ENCODE data around the gene RAET1G.

The RAET1G gene

GRCh38 chr6:149891259-149891658 is 31.7 kb downstream of the RAET1G start:
- no CpG with 5 or more reads among the region's 3 CpGs for WGBS (ENCODE audit: extremely low coverage, insufficient coverage, insufficient read length)

GRCh38 chr6:149890629-149891045 is 32.3 kb downstream of the RAET1G start:
- Histone ChIP-seq H4K8ac (ENCODE audit: low read depth, low read length) (no peak overlapping the region), H3K4me3 (ENCODE audit: low read depth, low read length) (no peak overlapping the region), H2AFZ (ENCODE audit: insufficient read depth, low read length, poor library complexity) (no peak overlapping the region), H3K9me3 (ENCODE audit: insufficient read depth, low read depth, low read length) (no peaks in the 10 kb centered on the region), H3K23ac (ENCODE audit: low read length) (no peak overlapping the region), H2AK5ac (ENCODE audit: low read length) (no peak overlapping the region), H3K18ac (ENCODE audit: low read length) (no peak overlapping the region), H3K79me2 (ENCODE audit: control insufficient read depth, insufficient read depth, low read length, poor library complexity) (no peaks in the 10 kb centered on the region), H2BK120ac (ENCODE audit: insufficient read depth, low read length, poor library complexity) (no peak overlapping the region), H3K9ac (ENCODE audit: low read length) (no peak overlapping the region), H3K79me1 (ENCODE audit: low read length) (no peaks in the 10 kb centered on the region), H3K27me3 (ENCODE audit: insufficient read depth, low read length) (no peaks in the 10 kb centered on the region), H3K4me2 (ENCODE audit: low read length) (no peak overlapping the region), H3K36me3 (ENCODE audit: control insufficient read depth in 1 of 2, insufficient read depth in 2 of 2, low read length in 2 of 2) (no peaks in the 10 kb centered on the region), H4K91ac (ENCODE audit: low read depth, low read length) (no peak overlapping the region), H4K12ac (ENCODE audit: low read depth, low read length) (no peak overlapping the region), H2BK12ac (ENCODE audit: low read length) (no peak overlapping the region), H2BK5ac (ENCODE audit: low read depth, low read length, poor library complexity) (no peak overlapping the region), H3K4me1 (ENCODE audit: control insufficient read depth in 1 of 2, insufficient read depth in 2 of 2, low read length in 2 of 2) (no peaks in the 10 kb centered on the region), H3K14ac (ENCODE audit: low read length) (no peak overlapping the region), H3K27ac (ENCODE audit: low read depth, low read length) (no peak overlapping the region), H3K4ac (ENCODE audit: low read depth, low read length) (no peak overlapping the region)
- WGBS (ENCODE audit: extremely low coverage, insufficient coverage, insufficient read length) = no CpG with 5 or more reads among the region's 6 CpGs
- no peak for DNase-seq

More at GRCh38 chr6:149891259-149891658, 31.7 kb downstream of the RAET1G start:
- H2BK5ac ChIP-seq (ENCODE audit: low read depth, low read length, poor library complexity) = no peak overlapping the region
- H3K9ac ChIP-seq (ENCODE audit: low read length) = no peak overlapping the region
- no peak overlapping the region for H4K8ac ChIP-seq (ENCODE audit: low read depth, low read length)
- H2AK5ac ChIP-seq (ENCODE audit: low read length) = no peak overlapping the region
- no peaks in the 10 kb centered on the region for H3K79me2 ChIP-seq (ENCODE audit: control insufficient read depth, insufficient read depth, low read length, poor library complexity)
- H3K4ac ChIP-seq (ENCODE audit: low read depth, low read length) = no peak overlapping the region
- H3K4me1 ChIP-seq (ENCODE audit: control insufficient read depth in 1 of 2, insufficient read depth in 2 of 2, low read length in 2 of 2) = no peaks in the 10 kb centered on the region
- H3K36me3 ChIP-seq (ENCODE audit: control insufficient read depth in 1 of 2, insufficient read depth in 2 of 2, low read length in 2 of 2) = no peaks in the 10 kb centered on the region
- no peak overlapping the region for H3K18ac ChIP-seq (ENCODE audit: low read length)
- H3K4me3 ChIP-seq (ENCODE audit: low read depth, low read length) = no peak overlapping the region
- no peak for DNase-seq
- H3K27ac ChIP-seq (ENCODE audit: low read depth, low read length) = no peak overlapping the region
- H3K27me3 ChIP-seq (ENCODE audit: insufficient read depth, low read length) = no peaks in the 10 kb centered on the region
- H3K14ac ChIP-seq (ENCODE audit: low read length) = no peak overlapping the region
- H4K91ac ChIP-seq (ENCODE audit: low read depth, low read length) = no peak overlapping the region
- H4K12ac ChIP-seq (ENCODE audit: low read depth, low read length) = no peak overlapping the region
- H3K79me1 ChIP-seq (ENCODE audit: low read length) = no peaks in the 10 kb centered on the region
- H3K9me3 ChIP-seq (ENCODE audit: insufficient read depth, low read depth, low read length) = no peaks in the 10 kb centered on the region
- H3K23ac ChIP-seq (ENCODE audit: low read length) = no peak overlapping the region
- no peak overlapping the region for H2AFZ ChIP-seq (ENCODE audit: insufficient read depth, low read length, poor library complexity)
- no peak overlapping the region for H2BK120ac ChIP-seq (ENCODE audit: insufficient read depth, low read length, poor library complexity)
- H3K4me2 ChIP-seq (ENCODE audit: low read length) = no peak overlapping the region
- no peak overlapping the region for H2BK12ac ChIP-seq (ENCODE audit: low read length)

GRCh38 chr6:149889326-149889725 is 33.6 kb downstream of the RAET1G start:
- Histone ChIP-seq H2AK5ac (ENCODE audit: low read length) (no peak overlapping the region), H3K27ac (ENCODE audit: low read depth, low read length) (no peak overlapping the region), H4K91ac (ENCODE audit: low read depth, low read length) (no peak overlapping the region), H2BK120ac (ENCODE audit: insufficient read depth, low read length, poor library complexity) (no peak overlapping the region), H3K18ac (ENCODE audit: low read length) (no peak overlapping the region), H3K27me3 (ENCODE audit: insufficient read depth, low read length) (no peaks in the 10 kb centered on the region), H3K4me1 (ENCODE audit: control insufficient read depth in 1 of 2, insufficient read depth in 2 of 2, low read length in 2 of 2) (no peaks in the 10 kb centered on the region), H3K14ac (ENCODE audit: low read length) (no peak overlapping the region), H2BK12ac (ENCODE audit: low read length) (no peak overlapping the region), H3K9ac (ENCODE audit: low read length) (no peak overlapping the region), H4K8ac (ENCODE audit: low read depth, low read length) (no peak overlapping the region), H2BK5ac (ENCODE audit: low read depth, low read length, poor library complexity) (no peak overlapping the region), H3K9me3 (ENCODE audit: insufficient read depth, low read depth, low read length) (no peaks in the 10 kb centered on the region), H4K12ac (ENCODE audit: low read depth, low read length) (no peak overlapping the region), H3K4me3 (ENCODE audit: low read depth, low read length) (no peak overlapping the region), H3K23ac (ENCODE audit: low read length) (no peak overlapping the region), H3K79me2 (ENCODE audit: control insufficient read depth, insufficient read depth, low read length, poor library complexity) (no peaks in the 10 kb centered on the region), H3K36me3 (ENCODE audit: control insufficient read depth in 1 of 2, insufficient read depth in 2 of 2, low read length in 2 of 2) (no peaks in the 10 kb centered on the region), H2AFZ (ENCODE audit: insufficient read depth, low read length, poor library complexity) (no peak overlapping the region), H3K79me1 (ENCODE audit: low read length) (no peaks in the 10 kb centered on the region), H3K4me2 (ENCODE audit: low read length) (no peak overlapping the region), H3K4ac (ENCODE audit: low read depth, low read length) (no peak overlapping the region)
- no CpG with 5 or more reads among the region's 7 CpGs for WGBS (ENCODE audit: extremely low coverage, insufficient coverage, insufficient read length)
- DNase-seq = no peak

- no peak overlapping the region for H4K12ac ChIP-seq (ENCODE audit: low read depth, low read length)
- no peak overlapping the region for H3K9ac ChIP-seq (ENCODE audit: low read length)
- no peak overlapping the region for H2AFZ ChIP-seq (ENCODE audit: insufficient read depth, low read length, poor library complexity)
- no peak overlapping the region for H3K14ac ChIP-seq (ENCODE audit: low read length)
- H3K18ac ChIP-seq (ENCODE audit: low read length) = no peak overlapping the region
- no peak overlapping the region for H2BK12ac ChIP-seq (ENCODE audit: low read length)
- no peak overlapping the region for H3K23ac ChIP-seq (ENCODE audit: low read length)
- no peaks in the 10 kb centered on the region for H3K9me3 ChIP-seq (ENCODE audit: insufficient read depth, low read depth, low read length)
- H3K4me2 ChIP-seq (ENCODE audit: low read length) = no peak overlapping the region
- H4K91ac ChIP-seq (ENCODE audit: low read depth, low read length) = no peak overlapping the region
- H3K27me3 ChIP-seq (ENCODE audit: insufficient read depth, low read length) = no peaks in the 10 kb centered on the region
- no peak for DNase-seq
- H3K79me2 ChIP-seq (ENCODE audit: control insufficient read depth, insufficient read depth, low read length, poor library complexity) = no peaks in the 10 kb centered on the region
- WGBS (ENCODE audit: extremely low coverage, insufficient coverage, insufficient read length) = no CpG with 5 or more reads among the region's 1 CpG
- no peaks in the 10 kb centered on the region for H3K36me3 ChIP-seq (ENCODE audit: control insufficient read depth in 1 of 2, insufficient read depth in 2 of 2, low read length in 2 of 2)
- no peak overlapping the region for H2BK5ac ChIP-seq (ENCODE audit: low read depth, low read length, poor library complexity)
- H2AK5ac ChIP-seq (ENCODE audit: low read length) = no peak overlapping the region
- H3K4me1 ChIP-seq (ENCODE audit: control insufficient read depth in 1 of 2, insufficient read depth in 2 of 2, low read length in 2 of 2) = no peaks in the 10 kb centered on the region
- H4K8ac ChIP-seq (ENCODE audit: low read depth, low read length) = no peak overlapping the region
- no peak overlapping the region for H3K4ac ChIP-seq (ENCODE audit: low read depth, low read length)
- H3K27ac ChIP-seq (ENCODE audit: low read depth, low read length) = no peak overlapping the region
- H2BK120ac ChIP-seq (ENCODE audit: insufficient read depth, low read length, poor library complexity) = no peak overlapping the region
- no peak overlapping the region for H3K4me3 ChIP-seq (ENCODE audit: low read depth, low read length)
- H3K79me1 ChIP-seq (ENCODE audit: low read length) = no peaks in the 10 kb centered on the region
These were observed 34.3 kb downstream of the RAET1G start for GRCh38 chr6:149888659-149889058.
